ENCODE measurements around the gene PLA2G4E. TPM values are rescaled to one million over a fixed set of nuclear protein-coding genes. Genes with fewer than 3 reads are reported as not detected.

PLA2G4E gene
- total and polyA plus RNA-seq, 2 of the 13 experiments (the other 11 are each of a cell fraction or from before 2014, with no cell fraction given) = not detected

DNA sequence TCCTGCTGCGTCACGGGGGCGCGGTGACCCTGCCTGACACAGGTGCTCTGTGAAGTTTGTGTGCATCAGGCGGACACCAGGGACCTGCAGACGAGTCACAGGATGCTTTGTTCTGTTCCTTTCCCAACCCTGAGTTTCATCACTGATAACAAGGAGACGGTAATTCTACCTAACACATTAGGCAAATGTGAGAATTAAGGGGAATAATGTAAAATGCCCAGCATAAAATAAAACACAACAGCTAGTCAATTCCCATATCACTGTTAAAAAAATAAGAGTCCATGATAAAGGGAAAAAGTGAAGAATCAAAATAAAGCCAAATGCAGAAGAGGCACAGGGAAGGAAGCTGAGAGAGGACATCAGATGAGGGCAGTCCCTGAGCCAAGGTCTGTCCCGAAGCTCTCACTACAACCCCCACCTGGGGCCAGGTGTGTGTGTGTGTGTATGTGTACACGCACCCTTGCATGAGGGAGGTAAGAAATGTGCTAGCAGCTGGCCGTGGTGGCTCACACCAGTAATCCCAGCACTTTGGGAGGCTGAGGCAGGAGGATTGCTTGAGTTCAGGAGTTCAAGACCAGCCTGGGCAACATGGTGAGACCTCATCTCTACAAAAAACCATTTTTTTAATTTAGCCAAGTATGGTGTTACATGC is 46.0 kb upstream of the PLA2G4E start (continued):
- TF ChIP-seq, protein P1, sequence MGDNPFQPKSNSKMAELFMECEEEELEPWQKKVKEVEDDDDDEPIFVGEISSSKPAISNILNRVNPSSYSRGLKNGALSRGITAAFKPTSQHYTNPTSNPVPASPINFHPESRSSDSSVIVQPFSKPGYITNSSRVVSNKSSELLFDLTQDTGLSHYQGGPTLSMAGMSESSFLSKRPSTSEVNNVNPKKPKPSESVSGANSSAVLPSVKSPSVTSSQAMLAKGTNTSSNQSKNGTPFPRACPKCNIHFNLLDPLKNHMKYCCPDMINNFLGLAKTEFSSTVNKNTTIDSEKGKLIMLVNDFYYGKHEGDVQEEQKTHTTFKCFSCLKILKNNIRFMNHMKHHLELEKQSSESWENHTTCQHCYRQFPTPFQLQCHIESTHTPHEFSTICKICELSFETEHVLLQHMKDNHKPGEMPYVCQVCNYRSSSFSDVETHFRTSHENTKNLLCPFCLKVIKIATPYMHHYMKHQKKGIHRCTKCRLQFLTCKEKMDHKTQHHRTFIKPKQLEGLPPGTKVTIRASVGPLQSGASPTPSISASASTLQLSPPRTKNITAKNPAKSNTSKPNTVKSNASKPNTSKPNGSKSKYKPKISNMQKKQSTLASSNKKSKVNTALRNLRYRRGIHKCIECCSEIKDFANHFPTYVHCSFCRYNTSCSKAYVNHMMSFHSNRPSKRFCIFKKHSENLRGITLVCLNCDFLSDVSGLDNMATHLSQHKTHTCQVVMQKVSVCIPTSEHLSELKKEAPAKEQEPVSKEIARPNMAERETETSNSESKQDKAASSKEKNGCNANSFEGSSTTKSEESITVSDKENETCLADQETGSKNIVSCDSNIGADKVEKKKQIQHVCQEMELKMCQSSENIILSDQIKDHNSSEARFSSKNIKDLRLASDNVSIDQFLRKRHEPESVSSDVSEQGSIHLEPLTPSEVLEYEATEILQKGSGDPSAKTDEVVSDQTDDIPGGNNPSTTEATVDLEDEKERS (CRISPR knock-in tag; IDR thresholded peaks at IDR 0.05) = no peak
- no peak for TF ChIP-seq NKX3-1 (CRISPR knock-in tag; IDR thresholded peaks at IDR 0.05)
- no peak for TF ChIP-seq GABPA (IDR thresholded peaks at IDR 0.05; ENCODE audit: low read depth, low read length)
- TF ChIP-seq GABPA (CRISPR knock-in tag; IDR thresholded peaks at IDR 0.05; ENCODE audit: low read depth) = no peak
- TF ChIP-seq ZNF790 (CRISPR knock-in tag; IDR thresholded peaks at IDR 0.05; ENCODE audit: borderline replicate concordance) = no peak
- TF ChIP-seq ZNF430 (CRISPR knock-in tag; IDR thresholded peaks at IDR 0.05) = no peak
- TF ChIP-seq, protein P2, sequence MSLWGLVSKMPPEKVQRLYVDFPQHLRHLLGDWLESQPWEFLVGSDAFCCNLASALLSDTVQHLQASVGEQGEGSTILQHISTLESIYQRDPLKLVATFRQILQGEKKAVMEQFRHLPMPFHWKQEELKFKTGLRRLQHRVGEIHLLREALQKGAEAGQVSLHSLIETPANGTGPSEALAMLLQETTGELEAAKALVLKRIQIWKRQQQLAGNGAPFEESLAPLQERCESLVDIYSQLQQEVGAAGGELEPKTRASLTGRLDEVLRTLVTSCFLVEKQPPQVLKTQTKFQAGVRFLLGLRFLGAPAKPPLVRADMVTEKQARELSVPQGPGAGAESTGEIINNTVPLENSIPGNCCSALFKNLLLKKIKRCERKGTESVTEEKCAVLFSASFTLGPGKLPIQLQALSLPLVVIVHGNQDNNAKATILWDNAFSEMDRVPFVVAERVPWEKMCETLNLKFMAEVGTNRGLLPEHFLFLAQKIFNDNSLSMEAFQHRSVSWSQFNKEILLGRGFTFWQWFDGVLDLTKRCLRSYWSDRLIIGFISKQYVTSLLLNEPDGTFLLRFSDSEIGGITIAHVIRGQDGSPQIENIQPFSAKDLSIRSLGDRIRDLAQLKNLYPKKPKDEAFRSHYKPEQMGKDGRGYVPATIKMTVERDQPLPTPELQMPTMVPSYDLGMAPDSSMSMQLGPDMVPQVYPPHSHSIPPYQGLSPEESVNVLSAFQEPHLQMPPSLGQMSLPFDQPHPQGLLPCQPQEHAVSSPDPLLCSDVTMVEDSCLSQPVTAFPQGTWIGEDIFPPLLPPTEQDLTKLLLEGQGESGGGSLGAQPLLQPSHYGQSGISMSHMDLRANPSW (CRISPR knock-in tag; IDR thresholded peaks at IDR 0.05; ENCODE audit: borderline replicate concordance) = no peak
- TF ChIP-seq RBAK (CRISPR knock-in tag; IDR thresholded peaks at IDR 0.05) = no peak
- TF ChIP-seq ZEB1 (IDR thresholded peaks at IDR 0.05; ENCODE audit: insufficient replicate concordance, low read depth) = peak; percentile 9
- TF ChIP-seq HHEX (CRISPR knock-in tag; IDR thresholded peaks at IDR 0.05) = no peak
- no peak for TF ChIP-seq SMARCC2 (IDR thresholded peaks at IDR 0.05)
- TF ChIP-seq ZNF563 (CRISPR knock-in tag; IDR thresholded peaks at IDR 0.05) = no peak
- no peak for TF ChIP-seq KLF6 (CRISPR knock-in tag; IDR thresholded peaks at IDR 0.05)
- TF ChIP-seq ZNF333 (CRISPR knock-in tag; IDR thresholded peaks at IDR 0.05; ENCODE audit: borderline replicate concordance) = no peak
- TF ChIP-seq, protein P3, sequence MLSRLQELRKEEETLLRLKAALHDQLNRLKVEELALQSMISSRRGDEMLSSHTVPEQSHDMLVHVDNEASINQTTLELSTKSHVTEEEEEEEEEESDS (CRISPR knock-in tag; IDR thresholded peaks at IDR 0.05; ENCODE audit: borderline replicate concordance) = no peak
- no peak for TF ChIP-seq AHR (CRISPR knock-in tag; IDR thresholded peaks at IDR 0.05)
- no peak for TF ChIP-seq ZNF556 (CRISPR knock-in tag; IDR thresholded peaks at IDR 0.05; ENCODE audit: borderline replicate concordance)
- TF ChIP-seq CENPT (CRISPR knock-in tag; IDR thresholded peaks at IDR 0.05; ENCODE audit: low read depth) = no peak
- TF ChIP-seq MED1 (CRISPR knock-in tag; IDR thresholded peaks at IDR 0.05) = 0 out of 2 replicates have a peak, but pooled peaks have one; percentile 7
- TF ChIP-seq, protein P4, sequence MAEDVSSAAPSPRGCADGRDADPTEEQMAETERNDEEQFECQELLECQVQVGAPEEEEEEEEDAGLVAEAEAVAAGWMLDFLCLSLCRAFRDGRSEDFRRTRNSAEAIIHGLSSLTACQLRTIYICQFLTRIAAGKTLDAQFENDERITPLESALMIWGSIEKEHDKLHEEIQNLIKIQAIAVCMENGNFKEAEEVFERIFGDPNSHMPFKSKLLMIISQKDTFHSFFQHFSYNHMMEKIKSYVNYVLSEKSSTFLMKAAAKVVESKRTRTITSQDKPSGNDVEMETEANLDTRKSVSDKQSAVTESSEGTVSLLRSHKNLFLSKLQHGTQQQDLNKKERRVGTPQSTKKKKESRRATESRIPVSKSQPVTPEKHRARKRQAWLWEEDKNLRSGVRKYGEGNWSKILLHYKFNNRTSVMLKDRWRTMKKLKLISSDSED (CRISPR knock-in tag; IDR thresholded peaks at IDR 0.05) = no peak

Data from HepG2 (cell line).